Panc1 (cell line): Measurements from ENCODE around the gene CLEC4F.

Experiments
- CTCF ChIP-seq: fragments of 450-650 bp; IDR thresholded peaks from 2 replicates; pipeline ENCODE4 v1.5.1; 2017; ENCODE audit warnings: mild to moderate bottlenecking
- POLR2AphosphoS5 ChIP-seq: IDR thresholded peaks from 2 replicates; pipeline ENCODE4 v1.6.1; 2012; ENCODE audit warnings: mild to moderate bottlenecking, low read depth, low read length, moderate library complexity
- TCF7L2 ChIP-seq: IDR thresholded peaks from 2 replicates; pipeline ENCODE4 v1.6.1; 2011; ENCODE audit warnings: mild to moderate bottlenecking, low read depth, low read length, inconsistent platforms
- TF ChIP-seq, protein P1 (sequence below), 2 experiments: IDR thresholded peaks; 2 replicates each; pipeline ENCODE4 v1.6.1; 2011 to 2012; ENCODE audit warnings: low read depth in 2 of 2, control low read depth in 1 of 2, low read length in 1 of 2, mild to moderate bottlenecking in 1 of 2, moderate library complexity in 1 of 2; ENCODE audit not compliant: insufficient read depth in 1 of 2

DNA sequence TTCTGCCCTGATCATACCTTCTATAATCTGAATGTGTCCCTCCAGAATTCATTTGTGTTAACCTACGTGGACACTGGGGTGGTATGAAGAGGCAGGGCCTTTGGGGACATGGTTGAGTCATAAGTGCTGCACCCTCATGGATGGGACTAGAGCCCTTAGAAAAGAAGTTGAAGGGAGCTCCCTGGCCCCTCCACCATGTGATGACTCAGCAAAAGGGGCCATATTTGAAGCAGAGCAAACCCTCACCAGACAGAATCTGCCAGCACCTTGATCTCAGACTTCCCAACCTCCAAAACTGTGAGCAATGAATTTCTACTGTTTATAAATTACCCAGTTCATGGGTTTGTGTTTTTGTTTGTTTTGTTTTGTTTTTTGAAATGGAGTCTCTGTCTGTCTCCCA is 48.6 kb upstream of the CLEC4F start:
- no peak for TF ChIP-seq CTCF
- TF ChIP-seq, protein P1, sequence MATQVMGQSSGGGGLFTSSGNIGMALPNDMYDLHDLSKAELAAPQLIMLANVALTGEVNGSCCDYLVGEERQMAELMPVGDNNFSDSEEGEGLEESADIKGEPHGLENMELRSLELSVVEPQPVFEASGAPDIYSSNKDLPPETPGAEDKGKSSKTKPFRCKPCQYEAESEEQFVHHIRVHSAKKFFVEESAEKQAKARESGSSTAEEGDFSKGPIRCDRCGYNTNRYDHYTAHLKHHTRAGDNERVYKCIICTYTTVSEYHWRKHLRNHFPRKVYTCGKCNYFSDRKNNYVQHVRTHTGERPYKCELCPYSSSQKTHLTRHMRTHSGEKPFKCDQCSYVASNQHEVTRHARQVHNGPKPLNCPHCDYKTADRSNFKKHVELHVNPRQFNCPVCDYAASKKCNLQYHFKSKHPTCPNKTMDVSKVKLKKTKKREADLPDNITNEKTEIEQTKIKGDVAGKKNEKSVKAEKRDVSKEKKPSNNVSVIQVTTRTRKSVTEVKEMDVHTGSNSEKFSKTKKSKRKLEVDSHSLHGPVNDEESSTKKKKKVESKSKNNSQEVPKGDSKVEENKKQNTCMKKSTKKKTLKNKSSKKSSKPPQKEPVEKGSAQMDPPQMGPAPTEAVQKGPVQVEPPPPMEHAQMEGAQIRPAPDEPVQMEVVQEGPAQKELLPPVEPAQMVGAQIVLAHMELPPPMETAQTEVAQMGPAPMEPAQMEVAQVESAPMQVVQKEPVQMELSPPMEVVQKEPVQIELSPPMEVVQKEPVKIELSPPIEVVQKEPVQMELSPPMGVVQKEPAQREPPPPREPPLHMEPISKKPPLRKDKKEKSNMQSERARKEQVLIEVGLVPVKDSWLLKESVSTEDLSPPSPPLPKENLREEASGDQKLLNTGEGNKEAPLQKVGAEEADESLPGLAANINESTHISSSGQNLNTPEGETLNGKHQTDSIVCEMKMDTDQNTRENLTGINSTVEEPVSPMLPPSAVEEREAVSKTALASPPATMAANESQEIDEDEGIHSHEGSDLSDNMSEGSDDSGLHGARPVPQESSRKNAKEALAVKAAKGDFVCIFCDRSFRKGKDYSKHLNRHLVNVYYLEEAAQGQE (IDR thresholded peaks at IDR 0.05; ENCODE audit: insufficient read depth in 1 of 2, low read depth in 2 of 2, low read length in 1 of 2) = no peak
- no peak for TF ChIP-seq POLR2AphosphoS5
- no peak for TF ChIP-seq TCF7L2
